ENCODE results near the gene SMCO2. TPM values are rescaled to one million over a fixed set of nuclear protein-coding genes. Genes with fewer than 3 reads are reported as not detected.

Gene SMCO2
- total and polyA plus RNA-seq, 9 of the 15 experiments (the other 6 are each of a cell fraction or from before 2014, with no cell fraction given): not detected

- H2AFZ ChIP-seq (ENCODE audit: low read depth, low read length): no peak overlapping the region
- CTCF ChIA-PET (ENCODE audit: low intra/inter-chr PET ratio): no interaction called here
- in situ Hi-C loops (cut with MboI) (no loop called here), intact Hi-C loops (cut with micrococcal nuclease) (no loop called here)
- H3K4me1 ChIP-seq (replicated peaks in 1 of 2; ENCODE audit: control insufficient read depth in 2 of 2, insufficient read depth in 2 of 2, low read length in 2 of 2): no peaks in the 10 kb centered on the region
- no peaks in the 10 kb centered on the region for H3K79me2 ChIP-seq (ENCODE audit: control insufficient read depth, insufficient read depth, low read length)
- no peak overlapping the region for H3K27ac ChIP-seq (ENCODE audit: extremely low read depth, low read depth, low read length)
- no peaks in the 10 kb centered on the region for H3K36me3 ChIP-seq (ENCODE audit: control insufficient read depth, insufficient read depth, low read length)
- FAIRE-seq (no peak), DNase-seq (ENCODE audit: extremely low read depth in 1 of 4, low spot score in 3 of 4) (no peak), ATAC-seq (no peak)
- H3K9ac ChIP-seq (ENCODE audit: insufficient read depth in 1 of 2, low read depth in 2 of 2, low read length in 2 of 2): no peak overlapping the region
- BruUV-seq (replicated peaks): no TSS peak
- H3K4me2 ChIP-seq (ENCODE audit: insufficient read depth, low read length): no peak overlapping the region
- H3K4me3 ChIP-seq: no peak overlapping the region
- no peaks in the 10 kb centered on the region for H3K9me3 ChIP-seq (replicated peaks; ENCODE audit: control insufficient read depth, insufficient read depth, low read depth, low read length)
- H3K9me1 ChIP-seq (ENCODE audit: control insufficient read depth, insufficient read depth, low read length): no peaks in the 10 kb centered on the region
- H4K20me1 ChIP-seq (replicated peaks; ENCODE audit: control insufficient read depth, insufficient read depth, low read length): no peaks in the 10 kb centered on the region
- peaks cover 0 to 8% of the 10 kb centered on the region in 2 experiments; a peak in 1 of 5 replicates for H3K27me3 ChIP-seq (ENCODE audit: control insufficient read depth in 2 of 2, insufficient read depth in 2 of 2, low read length in 2 of 2)
- TF ChIP-seq CBX5 (IDR thresholded peaks at IDR 0.05; ENCODE audit: borderline replicate concordance, low read depth): no peak
- TF ChIP-seq E2F5 (CRISPR knock-in tag; IDR thresholded peaks at IDR 0.05): no peak
- TF ChIP-seq YY1 (IDR thresholded peaks at IDR 0.05; ENCODE audit: borderline replicate concordance in 1 of 3, control insufficient read depth in 1 of 3, extremely low read depth in 1 of 3, insufficient read depth in 3 of 3, insufficient read length in 1 of 3, insufficient replicate concordance in 2 of 3, low read depth in 1 of 3, low read length in 2 of 3): no peak
- no peak for TF ChIP-seq JUN (IDR thresholded peaks at IDR 0.05; ENCODE audit: borderline replicate concordance, low read depth, low read length)
- TF ChIP-seq JUN (CRISPR knock-in tag; IDR thresholded peaks at IDR 0.05; ENCODE audit: borderline replicate concordance): no peak
- TF ChIP-seq BCLAF1 (IDR thresholded peaks at IDR 0.05; ENCODE audit: borderline replicate concordance in 1 of 2, control insufficient read depth in 1 of 2, low read depth in 2 of 2, low read length in 1 of 2): no peak
- TF ChIP-seq ESRRA (IDR thresholded peaks at IDR 0.05; ENCODE audit: borderline replicate concordance, low read depth): no peak
- no peak for TF ChIP-seq KDM1A (IDR thresholded peaks at IDR 0.05)
- no peak for TF ChIP-seq ZNF197 (CRISPR knock-in tag; IDR thresholded peaks at IDR 0.05; ENCODE audit: low read depth)
- TF ChIP-seq ZNF347 (CRISPR knock-in tag; IDR thresholded peaks at IDR 0.05; ENCODE audit: low read depth): no peak
- TF ChIP-seq PTBP1 (IDR thresholded peaks at IDR 0.05; ENCODE audit: low read depth, low read length): no peak
- no peak for TF ChIP-seq ZNF217 (CRISPR knock-in tag; IDR thresholded peaks at IDR 0.05)
- no peak for TF ChIP-seq HMGN3 (IDR thresholded peaks at IDR 0.05; ENCODE audit: borderline replicate concordance, extremely low read depth, insufficient read length, low read depth, low read length)
- TF ChIP-seq ZFP1 (CRISPR knock-in tag; IDR thresholded peaks at IDR 0.05): no peak
- no peak for TF ChIP-seq POLR3G (IDR thresholded peaks at IDR 0.05; ENCODE audit: extremely low read depth, insufficient read length, insufficient replicate concordance)
- TF ChIP-seq HDAC6 (IDR thresholded peaks at IDR 0.05; ENCODE audit: low read depth, low read length): no peak
- POLR2A ChIA-PET: no interaction called here
- WGBS (ENCODE audit: insufficient coverage, low coverage, missing lambda C conversion rate): 0% methylated on average over 2 of the region's 2 CpGs
These were observed 47.5 kb upstream of the SMCO2 start for GRCh38 chr12:27399074-27399473.

Measured in K562 (cell line).